Activated naive CD8-positive, alpha-beta T cell treated with anti-CD3 and anti-CD28 coated beads, Interleukin-2, amount 50 U/mL, for 24 hours (primary cell): ENCODE results near the gene MPIG6B.

Experiments used
- ATAC-seq: fragments of 150-1000 bp; cut with Tn5 transposase; one replicate; pipeline ENCODE4 v1.10.0; 2021
- DNase-seq: peaks from one replicate; pipeline ENCODE4 v3.0.0; 2021
- H3K27ac Mint-ChIP-seq: one replicate; pipeline ENCODE4 v1.8.0; 2021; ENCODE audit warnings: mild to moderate bottlenecking, mixed read lengths
- H3K27me3 Mint-ChIP-seq: one replicate; pipeline ENCODE4 v1.8.0; 2021; ENCODE audit warnings: mixed read lengths
- H3K36me3 Mint-ChIP-seq: one replicate; pipeline ENCODE4 v1.8.0; 2021; ENCODE audit warnings: low read depth, mixed read lengths
- H3K4me1 Mint-ChIP-seq: one replicate; pipeline ENCODE4 v1.8.0; 2021; ENCODE audit warnings: mixed read lengths
- H3K4me3 Mint-ChIP-seq: one replicate; pipeline ENCODE4 v1.8.0; 2021; ENCODE audit warnings: mild to moderate bottlenecking, moderate library complexity, mixed read lengths
- H3K9me3 Mint-ChIP-seq: one replicate; pipeline ENCODE4 v1.8.0; 2021; ENCODE audit warnings: mixed read lengths

Gene MPIG6B

GRCh38 chr6:31723245-31723979, at the start of gene MPIG6B:
Gene MPIG6B, plus strand, starts transcription at chr6:31723373. Its CDS starts 11 bp downstream, at chr6:31723384.
- peaks cover 36% of the 10 kb centered on the region for H3K4me1 Mint-ChIP-seq
- H3K4me3 Mint-ChIP-seq, result no peak within 1 kb of the TSS
- DNase-seq (no peak), ATAC-seq (no peak)
- H3K27me3 Mint-ChIP-seq, result no peaks in the 10 kb centered on the region
- peaks cover 9% of the 10 kb centered on the region for H3K36me3 Mint-ChIP-seq
- no peaks in the 10 kb centered on the region for H3K9me3 Mint-ChIP-seq
- H3K27ac Mint-ChIP-seq, result no peak within 1 kb of the TSS

- no peak for ATAC-seq
- H3K4me3 Mint-ChIP-seq, result no peak overlapping the region
- H3K27me3 Mint-ChIP-seq, result no peaks in the 10 kb centered on the region
- H3K4me1 Mint-ChIP-seq, result peaks cover 15% of the 10 kb centered on the region
- H3K36me3 Mint-ChIP-seq, result peaks cover 18% of the 10 kb centered on the region
- no peak for DNase-seq
- H3K27ac Mint-ChIP-seq, result no peak overlapping the region
- no peaks in the 10 kb centered on the region for H3K9me3 Mint-ChIP-seq
Observed at GRCh38 chr6:31676322-31676903, 46.8 kb upstream of the MPIG6B start.

GRCh38 chr6:31676904-31677303, 46.3 kb upstream of the MPIG6B start:
- no peaks in the 10 kb centered on the region for H3K27me3 Mint-ChIP-seq

GRCh38 chr6:31677955-31678354, 45.2 kb upstream of the MPIG6B start:
- ATAC-seq (no peak), DNase-seq (no peak)
- H3K27ac Mint-ChIP-seq, result no peak overlapping the region
- no peaks in the 10 kb centered on the region for H3K9me3 Mint-ChIP-seq
- H3K4me1 Mint-ChIP-seq, result peaks cover 21% of the 10 kb centered on the region
- no peak overlapping the region for H3K4me3 Mint-ChIP-seq
- H3K36me3 Mint-ChIP-seq, result peaks cover 8% of the 10 kb centered on the region
- H3K27me3 Mint-ChIP-seq, result no peaks in the 10 kb centered on the region

More at GRCh38 chr6:31676904-31677303, 46.3 kb upstream of the MPIG6B start:
- ATAC-seq (no peak), DNase-seq (no peak)
- Mint-ChIP-seq H3K4me3 (no peak overlapping the region), H3K9me3 (no peaks in the 10 kb centered on the region), H3K27ac (no peak overlapping the region), H3K4me1 (peaks cover 20% of the 10 kb centered on the region), H3K36me3 (peaks cover 15% of the 10 kb centered on the region)

GRCh38 chr6:31680226-31681134, 42.7 kb upstream of the MPIG6B start, which contains the start of gene LY6G5C:
Gene LY6G5C, minus strand, starts transcription at chr6:31681067. Its CDS starts 694 bp downstream, at chr6:31680373.
- Mint-ChIP-seq H3K27me3 (no peaks in the 10 kb centered on the region), H3K4me1 (peaks cover 21% of the 10 kb centered on the region), H3K9me3 (no peaks in the 10 kb centered on the region), H3K36me3 (no peaks in the 10 kb centered on the region), H3K4me3 (peak within 1 kb of the TSS; percentile 77), H3K27ac (peak within 1 kb of the TSS; percentile 63)
- DNase-seq, result peak; percentile 70
- peak; percentile 48 for ATAC-seq

- Mint-ChIP-seq H3K9me3 (no peaks in the 10 kb centered on the region), H3K4me1 (peaks cover 21% of the 10 kb centered on the region), H3K4me3 (peak overlapping the region; percentile 77), H3K27me3 (no peaks in the 10 kb centered on the region), H3K27ac (peak overlapping the region; percentile 29), H3K36me3 (peaks cover under 1% of the 10 kb centered on the region)
- DNase-seq (peak; percentile 55), ATAC-seq (peak; percentile 73)
Observed at GRCh38 chr6:31681135-31681671, 42.0 kb upstream of the MPIG6B start.

GRCh38 chr6:31683591-31683990, 39.6 kb upstream of the MPIG6B start:
- H3K4me3 Mint-ChIP-seq, result no peak overlapping the region
- peaks cover 11% of the 10 kb centered on the region for H3K36me3 Mint-ChIP-seq
- H3K4me1 Mint-ChIP-seq, result peaks cover 21% of the 10 kb centered on the region

GRCh38 chr6:31686483-31686882, 36.7 kb upstream of the MPIG6B start:
- Mint-ChIP-seq H3K9me3 (no peaks in the 10 kb centered on the region), H3K4me1 (peaks cover 15% of the 10 kb centered on the region), H3K4me3 (no peak overlapping the region), H3K27ac (peak overlapping the region; percentile 2), H3K36me3 (peaks cover 11% of the 10 kb centered on the region), H3K27me3 (no peaks in the 10 kb centered on the region)
- DNase-seq (no peak), ATAC-seq (no peak)

More at GRCh38 chr6:31683591-31683990, 39.6 kb upstream of the MPIG6B start:
- Mint-ChIP-seq H3K9me3 (no peaks in the 10 kb centered on the region), H3K27ac (no peak overlapping the region), H3K27me3 (no peaks in the 10 kb centered on the region)
- no peak for ATAC-seq
- DNase-seq, result no peak

- DNase-seq (no peak), ATAC-seq (no peak)
- H3K4me1 Mint-ChIP-seq, result peaks cover 10% of the 10 kb centered on the region
- no peaks in the 10 kb centered on the region for H3K9me3 Mint-ChIP-seq
- no peaks in the 10 kb centered on the region for H3K27me3 Mint-ChIP-seq
- no peak overlapping the region for H3K4me3 Mint-ChIP-seq
- H3K27ac Mint-ChIP-seq, result no peak overlapping the region
- peaks cover 11% of the 10 kb centered on the region for H3K36me3 Mint-ChIP-seq
Observed at GRCh38 chr6:31687321-31687720, 35.9 kb upstream of the MPIG6B start.

- peaks cover 10% of the 10 kb centered on the region for H3K4me1 Mint-ChIP-seq
- no peaks in the 10 kb centered on the region for H3K27me3 Mint-ChIP-seq
- no peaks in the 10 kb centered on the region for H3K9me3 Mint-ChIP-seq
- peaks cover 11% of the 10 kb centered on the region for H3K36me3 Mint-ChIP-seq
- DNase-seq, result no peak
- H3K4me3 Mint-ChIP-seq, result no peak overlapping the region
- no peak overlapping the region for H3K27ac Mint-ChIP-seq
- ATAC-seq, result no peak
Observed at GRCh38 chr6:31687860-31688693, 35.1 kb upstream of the MPIG6B start.

- Mint-ChIP-seq H3K4me1 (peaks cover 10% of the 10 kb centered on the region), H3K4me3 (no peak overlapping the region), H3K9me3 (no peaks in the 10 kb centered on the region), H3K27ac (peak overlapping the region; percentile 59), H3K36me3 (peaks cover 11% of the 10 kb centered on the region), H3K27me3 (no peaks in the 10 kb centered on the region)
- ATAC-seq, result no peak
- DNase-seq, result no peak
Observed at GRCh38 chr6:31689249-31690110, 33.7 kb upstream of the MPIG6B start.

GRCh38 chr6:31690231-31691077, 32.7 kb upstream of the MPIG6B start:
- Mint-ChIP-seq H3K4me3 (no peak overlapping the region), H3K36me3 (peaks cover 15% of the 10 kb centered on the region), H3K4me1 (peaks cover 10% of the 10 kb centered on the region), H3K27ac (peak overlapping the region; percentile 59), H3K9me3 (no peaks in the 10 kb centered on the region), H3K27me3 (no peaks in the 10 kb centered on the region)
- peak; percentile 44 for ATAC-seq
- DNase-seq, result no peak
